Mesodermal cell (in vitro differentiated cells): Measurements from ENCODE around the gene TRAF3.

Experiments
- H3K27ac ChIP-seq: 2 replicates; pipeline ENCODE4 v1.7.0; 2013; ENCODE audit warnings: mild to moderate bottlenecking, low read depth, low read length, moderate library complexity; ENCODE audit not compliant: severe bottlenecking
- H3K36me3 ChIP-seq: 2 replicates; pipeline ENCODE4 v1.7.1; 2013; ENCODE audit warnings: mild to moderate bottlenecking, low read length, moderate library complexity; ENCODE audit not compliant: control insufficient read depth, insufficient read depth
- H3K4me1 ChIP-seq: one replicate; pipeline ENCODE4 v1.7.1; 2013; ENCODE audit warnings: mild to moderate bottlenecking, low read length; ENCODE audit not compliant: insufficient read depth, control insufficient read depth, poor library complexity, severe bottlenecking
- H3K4me3 ChIP-seq: 2 replicates; pipeline ENCODE4 v1.7.0; 2013; ENCODE audit warnings: low read length, control low read depth, mild to moderate bottlenecking; ENCODE audit not compliant: insufficient read depth, poor library complexity, severe bottlenecking; ENCODE audit errors: extremely low read depth
- H3K9me3 ChIP-seq: 2 replicates; pipeline ENCODE4 v1.7.1; 2013; ENCODE audit warnings: mild to moderate bottlenecking, low read length, moderate library complexity; ENCODE audit not compliant: control insufficient read depth
- WGBS, 2 experiments: methylation state at CpG; one replicate each; pipeline ENCODE4 v1.1.5; 2013; ENCODE audit warnings: missing lambda C conversion rate in 2 of 2; ENCODE audit not compliant: insufficient coverage in 2 of 2; 5-methylcytosine and 5-hydroxymethylcytosine counted together

TRAF3 gene

DNA sequence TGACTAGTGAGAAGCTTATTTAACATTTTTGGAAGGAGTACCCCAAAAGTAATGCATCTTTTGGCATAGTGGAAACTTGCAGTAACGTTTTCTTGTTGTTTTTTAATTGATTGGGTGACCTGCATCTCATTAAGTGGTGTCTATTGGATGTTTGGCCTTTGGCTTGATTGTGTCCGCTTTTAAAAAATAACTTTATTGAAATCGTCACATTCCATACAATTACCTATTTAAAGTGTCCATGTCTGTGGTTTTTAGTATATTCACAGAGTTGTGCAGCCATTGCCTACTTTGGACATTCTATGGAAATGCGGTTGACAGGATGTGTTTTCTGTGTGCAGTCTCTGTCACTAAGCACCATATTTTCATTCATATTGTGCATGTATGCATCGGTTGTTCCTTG, 46.3 kb downstream of the TRAF3 start:
- Histone ChIP-seq H3K9me3 (no peaks in the 10 kb centered on the region), H3K4me1 (peaks cover 4% of the 10 kb centered on the region), H3K36me3 (no peaks in the 10 kb centered on the region), H3K4me3 (no peak overlapping the region), H3K27ac (no peak overlapping the region)
- 80 to 100% methylated on average over 1 of the region's 5 CpGs for WGBS, 2 experiments

- H3K36me3 ChIP-seq, result no peaks in the 10 kb centered on the region
- H3K9me3 ChIP-seq, result no peaks in the 10 kb centered on the region
- peaks cover 4% of the 10 kb centered on the region for H3K4me1 ChIP-seq
- no peak overlapping the region for H3K27ac ChIP-seq
- WGBS, 2 experiments, result 94 to 100% methylated on average over 4 to 8 of the region's 8 CpGs
- H3K4me3 ChIP-seq, result no peak overlapping the region
These were observed 47.6 kb downstream of the TRAF3 start for GRCh38 chr14:102824832-102825231.

GRCh38 chr14:102825307-102826095, 48.3 kb downstream of the TRAF3 start:
- Histone ChIP-seq H3K4me1 (peaks cover 4% of the 10 kb centered on the region), H3K27ac (no peak overlapping the region)

DNA sequence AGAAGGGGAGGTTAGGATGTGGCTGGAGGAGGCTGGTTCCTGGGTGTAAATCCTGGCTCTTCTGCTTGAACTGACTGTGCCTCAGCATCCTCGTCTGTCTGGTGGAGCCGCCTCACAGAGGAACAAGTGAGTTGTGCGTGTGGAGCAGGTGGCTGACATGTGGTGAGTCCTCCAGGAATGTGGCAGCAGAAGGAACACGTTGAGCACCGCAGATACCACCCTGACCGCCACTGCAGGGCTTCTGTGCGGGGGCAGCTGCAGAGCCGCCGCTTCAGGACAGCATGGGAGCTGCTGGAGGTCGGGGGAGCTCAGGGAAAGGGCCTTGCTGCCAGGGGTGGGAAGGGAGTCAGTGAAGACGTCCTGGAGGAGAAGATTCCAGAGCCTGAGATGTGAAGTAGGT, 48.9 kb downstream of the TRAF3 start:
- Histone ChIP-seq H3K4me3 (no peak overlapping the region), H3K9me3 (no peaks in the 10 kb centered on the region), H3K27ac (no peak overlapping the region), H3K4me1 (peaks cover 4% of the 10 kb centered on the region), H3K36me3 (no peaks in the 10 kb centered on the region)
- 96 to 97% methylated on average over 6 to 10 of the region's 11 CpGs for WGBS, 2 experiments

More at GRCh38 chr14:102825307-102826095, 48.3 kb downstream of the TRAF3 start:
- WGBS, 2 experiments, result 96% methylated on average over 16 to 19 of the region's 22 CpGs
- Histone ChIP-seq H3K4me3 (no peak overlapping the region), H3K36me3 (no peaks in the 10 kb centered on the region), H3K9me3 (no peaks in the 10 kb centered on the region)

DNA sequence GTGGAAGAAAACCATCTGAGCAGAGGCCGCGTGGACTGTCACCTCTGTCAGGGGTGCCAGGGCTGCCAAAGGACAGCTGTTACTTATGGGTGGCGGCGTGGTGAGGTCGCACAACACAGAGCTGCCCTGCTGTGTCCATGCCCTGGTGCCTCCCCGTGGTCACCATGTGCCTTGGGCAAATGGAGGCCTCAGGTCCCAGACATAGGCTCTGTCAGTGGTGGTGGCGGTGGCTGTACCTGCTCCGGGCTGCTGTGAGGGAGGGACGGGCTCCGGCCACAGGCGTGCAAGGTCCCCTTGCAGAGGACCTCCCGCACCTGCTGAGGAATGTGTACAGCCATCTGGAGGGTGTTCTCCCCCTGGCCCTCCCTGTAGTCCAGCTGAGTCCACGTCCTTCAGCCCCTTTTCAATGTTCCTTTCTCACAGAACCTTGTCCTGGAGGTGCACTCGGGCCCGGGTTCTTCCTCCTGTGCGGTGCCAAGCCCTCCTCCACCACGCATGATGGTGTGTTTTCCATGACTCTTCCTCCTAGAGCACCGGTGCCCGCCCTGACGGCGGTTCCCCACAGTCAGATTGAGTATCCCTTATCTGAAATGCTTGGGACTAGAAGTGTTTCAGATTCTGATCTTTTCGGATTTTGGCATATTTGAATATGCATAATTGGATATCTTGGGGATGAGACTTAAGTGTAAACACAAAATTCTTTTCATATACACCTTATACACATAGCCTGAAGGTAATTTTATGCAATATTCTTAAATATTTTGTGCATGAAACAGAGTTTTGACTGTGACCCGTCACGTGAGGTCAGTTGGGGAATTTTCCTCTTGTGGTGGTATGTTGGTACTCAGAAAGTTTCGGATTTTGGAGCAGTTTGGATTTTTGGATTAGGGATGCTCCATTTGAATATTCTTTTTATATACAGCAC, 49.8 kb downstream of the TRAF3 start:
- 95 to 97% methylated on average over 13 to 21 of the region's 25 CpGs for WGBS, 2 experiments
- H3K4me3 ChIP-seq, result no peak overlapping the region
- H3K4me1 ChIP-seq, result peaks cover 4% of the 10 kb centered on the region
- no peaks in the 10 kb centered on the region for H3K9me3 ChIP-seq
- H3K36me3 ChIP-seq, result no peaks in the 10 kb centered on the region
- no peak overlapping the region for H3K27ac ChIP-seq

- Histone ChIP-seq H3K9me3 (no peaks in the 10 kb centered on the region), H3K4me3 (no peak overlapping the region), H3K36me3 (no peaks in the 10 kb centered on the region), H3K4me1 (peaks cover 4% of the 10 kb centered on the region), H3K27ac (no peak overlapping the region)
- 93 to 98% methylated on average over 12 to 13 of the region's 13 CpGs for WGBS, 2 experiments
These were observed 50.5 kb downstream of the TRAF3 start for GRCh38 chr14:102827716-102828115.

GRCh38 chr14:102828151-102828550, 50.9 kb downstream of the TRAF3 start:
- no peaks in the 10 kb centered on the region for H3K9me3 ChIP-seq
- no peak overlapping the region for H3K4me3 ChIP-seq
- H3K36me3 ChIP-seq, result no peaks in the 10 kb centered on the region
- 87 to 89% methylated on average over 9 of the region's 11 CpGs for WGBS, 2 experiments
- H3K27ac ChIP-seq, result no peak overlapping the region
- peaks cover 4% of the 10 kb centered on the region for H3K4me1 ChIP-seq

GRCh38 chr14:102829016-102829548, 51.8 kb downstream of the TRAF3 start:
- Histone ChIP-seq H3K36me3 (peaks cover 1% of the 10 kb centered on the region), H3K9me3 (no peaks in the 10 kb centered on the region), H3K27ac (no peak overlapping the region), H3K4me1 (peaks cover 4% of the 10 kb centered on the region), H3K4me3 (no peak overlapping the region)
- WGBS, 2 experiments, result 86 to 89% methylated on average over 4 of the region's 5 CpGs

- Histone ChIP-seq H3K36me3 (peaks cover 3% of the 10 kb centered on the region), H3K9me3 (no peaks in the 10 kb centered on the region), H3K4me3 (no peak overlapping the region), H3K4me1 (no peaks in the 10 kb centered on the region), H3K27ac (no peak overlapping the region)
- WGBS, 2 experiments, result 74 to 94% methylated on average over 2 to 3 of the region's 3 CpGs
These were observed 53.3 kb downstream of the TRAF3 start for GRCh38 chr14:102830474-102831045.

DNA sequence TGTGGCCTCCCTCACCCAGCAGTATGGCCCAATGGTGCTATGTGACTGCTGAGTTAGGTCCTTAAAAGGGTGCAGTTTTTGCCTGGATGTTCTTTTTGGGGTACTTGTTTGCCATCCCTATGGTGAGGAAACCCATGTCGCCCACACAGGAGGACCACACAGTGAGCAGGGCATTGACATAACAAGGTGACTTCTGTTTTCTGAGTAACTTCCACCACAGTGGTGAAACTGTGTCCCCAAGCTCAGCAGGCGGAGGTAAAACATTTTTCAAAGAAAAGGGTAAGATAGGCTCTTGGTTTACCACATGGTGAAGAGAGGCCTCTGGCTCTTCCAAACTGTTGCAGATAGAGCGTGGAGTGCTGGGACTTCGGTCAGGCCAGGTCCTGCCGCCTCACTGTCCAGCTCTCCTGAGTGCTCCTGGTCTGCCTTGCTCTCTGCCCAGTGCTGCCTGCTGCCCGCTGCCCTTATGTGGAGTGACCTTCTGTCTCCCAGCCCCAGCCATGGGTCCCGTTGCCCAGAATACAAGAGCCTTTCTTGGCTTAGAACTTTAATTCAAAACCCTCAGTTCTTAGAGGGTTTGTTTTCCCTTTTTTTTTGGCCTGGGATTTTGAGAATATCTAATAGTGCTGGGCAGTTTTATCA, 54.0 kb downstream of the TRAF3 start:
- 93 to 95% methylated on average over 6 to 7 of the region's 7 CpGs for WGBS, 2 experiments
- H3K4me1 ChIP-seq, result no peaks in the 10 kb centered on the region
- no peaks in the 10 kb centered on the region for H3K9me3 ChIP-seq
- no peak overlapping the region for H3K4me3 ChIP-seq
- peaks cover 3% of the 10 kb centered on the region for H3K36me3 ChIP-seq
- H3K27ac ChIP-seq, result no peak overlapping the region
